NCI-H2227 treated with DMSO at 0.1 percent for 48 hours (cell line): Measurements from ENCODE around the gene PSRC1.

Source experiments
- DNase-seq: peaks from one replicate; lab custom pipeline; 2025; lab: John Stamatoyannopoulos, UW

The PSRC1 gene

DNA sequence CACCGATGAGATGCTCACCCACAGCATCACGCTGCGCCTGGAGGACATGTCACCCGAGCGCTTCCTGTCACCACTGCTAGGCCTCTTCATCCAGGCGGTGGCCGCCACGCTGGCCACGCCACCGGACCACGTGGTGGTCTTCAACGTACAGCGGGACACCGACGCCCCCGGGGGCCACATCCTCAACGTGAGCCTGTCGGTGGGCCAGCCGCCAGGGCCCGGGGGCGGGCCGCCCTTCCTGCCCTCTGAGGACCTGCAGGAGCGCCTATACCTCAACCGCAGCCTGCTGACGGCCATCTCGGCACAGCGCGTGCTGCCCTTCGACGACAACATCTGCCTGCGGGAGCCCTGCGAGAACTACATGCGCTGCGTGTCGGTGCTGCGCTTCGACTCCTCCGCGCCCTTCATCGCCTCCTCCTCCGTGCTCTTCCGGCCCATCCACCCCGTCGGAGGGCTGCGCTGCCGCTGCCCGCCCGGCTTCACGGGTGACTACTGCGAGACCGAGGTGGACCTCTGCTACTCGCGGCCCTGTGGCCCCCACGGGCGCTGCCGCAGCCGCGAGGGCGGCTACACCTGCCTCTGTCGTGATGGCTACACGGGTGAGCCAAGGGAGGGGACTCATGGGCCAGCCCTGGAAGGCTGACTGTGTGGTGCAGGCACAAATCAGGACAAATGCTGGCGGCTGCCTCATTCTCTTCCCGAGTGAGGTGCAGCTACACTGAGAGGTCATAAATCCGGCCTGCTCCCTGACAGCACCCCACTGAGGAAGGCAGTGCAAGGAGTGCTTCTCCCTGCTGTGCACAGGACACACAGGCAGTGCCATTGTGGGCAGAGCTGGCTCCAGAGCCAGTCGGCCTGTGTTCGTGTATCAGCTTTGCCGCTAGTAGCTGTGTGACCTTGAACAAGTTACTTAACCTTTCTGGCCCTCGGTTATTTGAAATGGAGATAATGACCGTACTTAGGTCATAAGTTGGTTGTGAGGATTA lies 24.2 kb downstream of the PSRC1 start:
- DNase-seq: no peak

DNA sequence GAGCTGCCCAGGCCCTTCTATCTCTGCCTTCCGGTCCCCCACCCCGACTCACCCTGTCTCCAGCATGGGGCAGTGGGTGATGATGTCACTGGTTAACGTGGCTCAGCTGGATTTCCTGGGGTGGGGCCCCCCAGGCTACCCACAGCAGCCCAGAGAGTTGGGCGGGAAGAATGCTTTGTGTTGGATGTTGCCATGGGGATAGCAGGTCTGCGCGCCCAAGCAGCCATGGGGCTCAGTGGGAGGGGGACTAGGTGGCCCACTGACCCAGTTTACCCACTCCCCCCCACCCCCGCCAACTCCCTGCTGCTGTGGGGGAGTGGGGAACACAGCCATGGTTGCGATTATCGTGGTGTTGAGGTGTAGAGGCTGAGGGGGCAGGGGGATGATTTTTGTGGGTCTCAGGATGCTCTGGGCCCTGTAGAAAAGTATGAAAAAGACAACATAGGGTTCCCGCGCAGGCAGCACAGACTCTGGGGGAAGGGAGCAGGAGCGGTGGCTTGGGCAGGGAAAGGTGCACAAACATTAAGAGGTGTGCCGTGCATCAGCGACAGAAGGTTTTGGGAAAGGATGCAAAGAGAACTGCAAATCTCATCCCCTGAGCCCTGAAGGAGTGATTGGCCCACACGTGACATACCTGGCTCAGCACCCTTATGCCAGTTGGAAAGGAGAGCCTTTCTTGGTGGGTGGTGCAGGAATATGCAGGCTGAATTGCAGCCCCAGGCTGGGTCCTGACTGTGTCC lies 25.1 kb downstream of the PSRC1 start:
- no peak for DNase-seq

DNA sequence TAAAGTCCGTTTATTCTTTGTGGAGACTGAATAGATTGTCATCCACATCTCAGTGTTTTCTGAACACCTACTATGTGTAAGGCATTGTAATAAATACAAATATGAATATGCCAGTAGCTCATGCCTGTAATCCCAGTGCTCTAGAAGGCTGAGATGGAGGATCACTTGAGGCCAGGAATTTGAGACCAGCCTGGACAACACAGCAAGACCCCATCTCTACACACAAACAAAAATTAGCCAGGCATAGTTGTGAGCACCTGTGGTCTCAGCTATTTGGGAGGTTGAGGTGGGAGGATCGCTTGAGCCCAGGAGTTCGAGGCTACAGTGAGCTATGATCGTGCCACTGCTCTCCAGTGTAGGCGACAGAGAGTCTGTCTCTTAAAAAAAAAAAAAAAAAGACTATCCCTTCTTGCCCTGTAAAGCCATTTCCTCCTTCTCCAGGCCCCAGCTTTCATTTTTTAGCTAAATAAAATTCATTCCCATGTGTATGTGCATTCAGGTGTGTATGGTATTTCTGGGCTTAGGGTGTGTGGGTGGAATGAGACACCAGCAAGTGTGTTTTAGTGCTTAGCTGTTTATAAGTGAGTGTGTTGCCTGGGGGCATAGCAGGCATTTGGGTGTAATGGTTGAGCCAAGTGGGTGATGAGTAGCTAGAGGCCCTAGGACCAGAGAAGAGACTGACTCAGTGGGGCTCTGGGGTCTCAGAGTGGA lies 25.8 kb downstream of the PSRC1 start:
- DNase-seq: no peak

GRCh38 chr1:109256085-109256484 lies 26.9 kb downstream of the PSRC1 start:
- DNase-seq: no peak

DNA sequence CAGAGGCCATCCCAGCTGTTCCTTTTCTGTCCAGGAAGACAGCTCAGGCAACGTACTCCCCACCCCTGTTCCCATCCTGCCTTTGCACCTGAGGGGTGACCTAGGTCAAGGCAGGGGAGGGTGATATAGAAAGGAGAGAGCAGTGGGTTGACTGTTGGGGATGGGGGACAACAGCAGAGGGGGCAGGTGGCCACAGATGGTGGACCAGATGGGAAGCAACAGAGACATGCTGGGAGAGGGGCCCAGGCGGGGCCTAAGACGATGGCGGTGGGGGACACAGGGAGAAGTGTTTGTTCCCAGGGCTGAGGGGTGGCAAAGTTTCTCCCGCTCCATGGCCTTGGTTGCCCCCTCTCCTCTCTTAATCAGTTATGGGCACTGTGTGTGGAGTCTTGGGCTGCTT lies 27.3 kb downstream of the PSRC1 start:
- DNase-seq: no peak

DNA sequence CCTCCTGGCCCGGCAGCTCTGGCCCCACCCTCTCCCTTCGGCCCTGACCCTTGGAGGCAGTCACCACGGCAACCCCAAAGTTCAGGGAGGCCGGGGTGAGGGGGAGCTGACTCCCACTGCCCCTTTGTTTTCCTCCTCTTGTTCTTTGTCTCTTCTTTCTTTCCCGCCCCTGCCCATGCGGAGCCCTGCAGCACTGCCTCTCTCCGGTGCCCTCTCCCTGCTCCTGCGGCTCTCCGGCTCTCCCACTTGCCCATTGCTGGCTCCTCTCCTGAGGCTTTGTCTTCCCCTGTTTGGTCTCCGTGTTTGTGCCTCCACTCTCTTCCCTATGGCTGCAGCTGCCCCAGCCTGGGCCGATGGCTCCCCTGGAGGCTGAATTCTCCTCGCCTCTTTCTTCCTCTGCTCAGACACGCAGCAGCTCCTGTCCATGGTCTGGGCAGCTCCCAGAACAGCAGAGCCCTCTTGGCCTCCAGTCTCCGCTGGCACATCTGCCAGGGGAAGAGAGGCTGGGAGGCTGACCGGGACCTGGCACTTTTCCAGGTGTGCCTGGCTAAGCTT lies 27.8 kb downstream of the PSRC1 start:
- no peak for DNase-seq

GRCh38 chr1:109254621-109255096 lies 28.3 kb downstream of the PSRC1 start:
- DNase-seq: no peak

DNA sequence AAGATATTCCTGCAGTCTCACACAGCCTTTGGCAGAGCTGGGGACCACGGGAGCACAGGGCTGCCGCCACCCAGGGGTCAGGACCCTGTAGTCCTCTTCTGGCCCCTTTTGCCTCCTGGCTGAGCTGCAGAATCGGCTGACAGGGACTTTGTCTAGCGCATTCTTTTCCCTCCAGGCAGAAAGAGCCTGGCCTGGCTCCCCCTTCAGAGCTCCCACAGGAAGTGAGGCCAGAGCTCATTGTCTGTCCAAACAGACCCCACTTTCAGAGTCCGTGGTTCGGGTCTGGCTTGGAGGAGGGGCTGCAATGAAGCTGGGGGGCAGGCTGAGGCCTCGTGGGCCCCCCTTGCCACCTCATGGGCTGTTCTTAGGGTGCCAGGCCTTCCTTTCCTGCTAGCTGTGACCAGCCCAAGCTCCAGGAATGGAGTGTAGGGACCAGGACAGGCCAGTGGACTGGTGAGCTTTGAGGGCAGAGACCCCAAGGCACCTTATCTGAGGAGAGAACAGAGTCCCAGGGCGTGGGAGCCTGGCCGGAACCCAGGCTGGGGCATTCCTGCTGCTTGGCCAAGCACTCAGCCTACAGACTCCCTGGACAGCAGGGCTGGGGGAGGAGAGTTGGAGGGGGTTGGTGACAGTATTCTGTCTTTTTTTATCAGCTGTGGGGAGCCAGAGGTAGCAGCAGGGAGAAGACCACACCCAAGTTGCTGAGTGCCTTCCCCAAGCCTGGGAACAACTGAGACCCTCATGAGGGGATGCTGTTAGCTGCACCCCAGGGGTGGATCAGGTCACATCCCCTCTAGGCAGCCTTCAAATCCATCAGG lies 28.9 kb downstream of the PSRC1 start:
- DNase-seq: no peak

GRCh38 chr1:109252893-109253802 lies 29.8 kb downstream of the PSRC1 start:
- no peak for DNase-seq

DNA sequence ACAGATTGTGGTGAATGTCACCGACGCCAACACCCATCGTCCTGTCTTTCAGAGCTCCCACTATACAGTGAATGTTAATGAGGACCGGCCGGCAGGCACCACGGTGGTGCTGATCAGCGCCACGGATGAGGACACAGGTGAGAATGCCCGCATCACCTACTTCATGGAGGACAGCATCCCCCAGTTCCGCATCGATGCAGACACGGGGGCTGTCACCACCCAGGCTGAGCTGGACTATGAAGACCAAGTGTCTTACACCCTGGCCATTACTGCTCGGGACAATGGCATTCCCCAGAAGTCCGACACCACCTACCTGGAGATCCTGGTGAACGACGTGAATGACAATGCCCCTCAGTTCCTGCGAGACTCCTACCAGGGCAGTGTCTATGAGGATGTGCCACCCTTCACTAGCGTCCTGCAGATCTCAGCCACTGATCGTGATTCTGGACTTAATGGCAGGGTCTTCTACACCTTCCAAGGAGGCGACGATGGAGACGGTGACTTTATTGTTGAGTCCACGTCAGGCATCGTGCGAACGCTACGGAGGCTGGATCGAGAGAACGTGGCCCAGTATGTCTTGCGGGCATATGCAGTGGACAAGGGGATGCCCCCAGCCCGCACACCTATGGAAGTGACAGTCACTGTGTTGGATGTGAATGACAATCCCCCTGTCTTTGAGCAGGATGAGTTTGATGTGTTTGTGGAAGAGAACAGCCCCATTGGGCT lies 30.6 kb downstream of the PSRC1 start:
- no peak for DNase-seq

GRCh38 chr1:109251277-109252166 lies 31.4 kb downstream of the PSRC1 start:
- DNase-seq: no peak

GRCh38 chr1:109250454-109251276 lies 32.3 kb downstream of the PSRC1 start:
- no peak for DNase-seq

GRCh38 chr1:109249654-109250401 lies 33.1 kb downstream of the PSRC1 start:
- no peak for DNase-seq

- DNase-seq: peak; percentile 46
Observed at GRCh38 chr1:109248797-109249629, 33.9 kb downstream of the PSRC1 start, which contains the start of gene CELSR2. TSS of gene CELSR2 (plus strand) at chr1:109249539. CDS start at chr1:109250080, 541 bp downstream.

DNA sequence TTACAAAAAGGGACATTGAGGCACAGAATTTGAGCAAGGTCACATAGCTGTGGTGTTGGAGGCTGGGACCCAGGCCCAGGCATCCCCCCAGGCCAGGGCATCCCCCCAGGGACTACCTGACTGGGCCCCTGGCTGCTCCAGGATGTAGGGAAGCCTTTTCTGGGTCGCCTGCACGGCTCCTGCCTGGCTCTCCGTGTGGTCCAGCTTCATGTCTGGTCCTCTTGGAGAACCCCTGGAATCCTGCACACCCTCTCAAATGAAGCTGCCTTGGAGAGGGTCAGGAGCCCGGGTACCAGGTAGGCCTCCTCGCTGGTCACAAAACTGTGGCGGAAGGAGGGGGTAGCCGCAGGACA lies 34.5 kb downstream of the PSRC1 start:
- no peak for DNase-seq
